Smooth muscle cell (in vitro differentiated cells): ENCODE data around the gene PREX1. TPM values are rescaled to one million over a fixed set of nuclear protein-coding genes. Genes with fewer than 3 reads are reported as not detected.

ENCODE experiments used
- DNase-seq: peaks from one replicate; lab custom pipeline; 2025; ENCODE audit not compliant: unreplicated experiment; lab: John Stamatoyannopoulos, UW
- H2AFZ ChIP-seq: fragments of 200-600 bp; sonication (generic); 2 replicates; pipeline ENCODE4 v1.6.0; 2016; ENCODE audit warnings: antibody characterized with exemption, low read depth, mild to moderate bottlenecking
- H3F3A ChIP-seq: fragments of 200-600 bp; sonication (generic); 2 replicates; pipeline ENCODE4 v1.6.0; 2017; ENCODE audit warnings: antibody characterized with exemption, low read depth
- H3K27ac ChIP-seq: fragments of 200-600 bp; sonication (generic); 2 replicates; pipeline ENCODE4 v1.5.1; 2016; ENCODE audit warnings: low read depth, mild to moderate bottlenecking
- H3K27me3 ChIP-seq: fragments of 200-600 bp; sonication (generic); 2 replicates; pipeline ENCODE4 v1.6.1; 2016; ENCODE audit warnings: low read depth, mild to moderate bottlenecking
- H3K36me3 ChIP-seq: fragments of 200-600 bp; sonication (generic); 2 replicates; pipeline ENCODE4 v1.5.1; 2016; ENCODE audit warnings: low read depth
- H3K4me1 ChIP-seq: fragments of 200-600 bp; sonication (generic); 2 replicates; pipeline ENCODE4 v1.5.1; 2016; ENCODE audit warnings: low read depth
- H3K4me2 ChIP-seq: fragments of 200-600 bp; sonication (generic); 2 replicates; pipeline ENCODE4 v1.6.0; 2016; ENCODE audit warnings: mild to moderate bottlenecking
- H3K4me3 ChIP-seq: fragments of 200-600 bp; sonication (generic); 2 replicates; pipeline ENCODE4 v1.5.1; 2016; ENCODE audit warnings: mild to moderate bottlenecking
- H3K79me2 ChIP-seq: fragments of 200-600 bp; sonication (generic); 2 replicates; pipeline ENCODE4 v1.6.0; 2016; ENCODE audit warnings: low read depth, mild to moderate bottlenecking
- H3K9ac ChIP-seq: fragments of 200-600 bp; sonication (generic); 2 replicates; pipeline ENCODE4 v1.6.0; 2016; ENCODE audit warnings: low read depth
- H3K9me3 ChIP-seq: fragments of 200-600 bp; sonication (generic); replicated peaks from 2 replicates; pipeline ENCODE4 v1.5.1; 2016; ENCODE audit warnings: low read depth
- H4K20me1 ChIP-seq: fragments of 200-600 bp; sonication (generic); 2 replicates; pipeline ENCODE4 v1.6.0; 2016; ENCODE audit warnings: low read depth
- CTCF ChIP-seq: fragments of 200-600 bp; sonication (generic); IDR thresholded peaks from 2 replicates; pipeline ENCODE4 v1.5.1; 2017; ENCODE audit warnings: borderline replicate concordance, mild to moderate bottlenecking, antibody characterized with exemption; ENCODE audit not compliant: insufficient read depth, poor library complexity, severe bottlenecking
- WGBS: methylation state at CpG from one replicate; pipeline ENCODE4 v1.1.7; 2016; ENCODE audit warnings: low lambda C conversion rate; 5-methylcytosine and 5-hydroxymethylcytosine counted together
- polyA plus RNA-seq: library from polyadenylated mRNA; unstranded; fragments of >200 nt; fragmentation: Nextera tagmentation; extraction: Ambion mirVana; gene quantifications from 2 replicates; pipeline ENCODE4 v1.2.1, GENCODE V29; 2016
- total RNA-seq: library from RNA; depleted of rRNA; stranded (reverse); fragments of >200 nt; gene quantifications from 2 replicates; pipeline ENCODE4 v1.2.3, GENCODE V29; 2014

The PREX1 gene
- total and polyA plus RNA-seq, 2 experiments from 2014 or later = 0.04 to 0.30 TPM

GRCh38 chr20:48717680-48718223 is 110.0 kb downstream of the PREX1 start:
- no peak overlapping the region for H3K9ac ChIP-seq
- no peak for TF ChIP-seq CTCF
- H3K79me2 ChIP-seq = no peaks in the 10 kb centered on the region
- no peaks in the 10 kb centered on the region for H3K36me3 ChIP-seq
- H3K9me3 ChIP-seq = no peaks in the 10 kb centered on the region
- no peak overlapping the region for H3K4me2 ChIP-seq
- no peak for DNase-seq
- H3K4me1 ChIP-seq = no peaks in the 10 kb centered on the region
- H3F3A ChIP-seq = no peaks in the 10 kb centered on the region
- H3K27ac ChIP-seq = no peak overlapping the region
- H2AFZ ChIP-seq = no peak overlapping the region
- WGBS = 78% methylated on average over 6 of the region's 6 CpGs
- H3K4me3 ChIP-seq = no peak overlapping the region
- H4K20me1 ChIP-seq = no peaks in the 10 kb centered on the region
- no peaks in the 10 kb centered on the region for H3K27me3 ChIP-seq

DNA sequence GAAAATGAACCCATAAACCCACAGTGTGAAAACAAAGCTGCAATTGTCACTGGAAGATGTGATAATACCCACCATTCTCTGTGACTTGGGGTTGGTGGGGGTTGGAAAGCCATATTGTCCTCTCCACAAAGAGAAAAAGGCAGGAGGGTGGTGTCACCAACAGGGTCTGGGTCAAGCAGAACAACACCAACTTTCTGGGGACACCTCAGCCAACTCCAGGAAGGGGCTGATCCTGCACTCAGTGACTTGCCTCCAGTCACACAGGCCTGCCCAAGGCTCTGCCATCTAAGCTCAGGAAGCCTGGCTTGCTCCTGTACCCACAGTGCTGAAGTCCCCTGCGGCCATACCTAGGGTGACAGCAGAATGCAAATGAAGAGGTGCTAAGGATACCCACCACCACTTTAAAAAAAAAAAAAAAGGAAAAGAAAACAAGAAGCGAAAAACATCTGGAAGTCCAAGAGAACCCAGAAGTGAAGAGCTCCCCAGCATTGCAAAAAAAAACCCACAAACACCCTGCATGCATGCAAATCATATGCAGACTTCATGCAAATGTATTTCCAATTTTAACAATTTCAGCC is 110.6 kb downstream of the PREX1 start:
- Histone ChIP-seq H3K9ac (no peak overlapping the region), H3K4me1 (no peaks in the 10 kb centered on the region), H3K4me2 (no peak overlapping the region), H3K27me3 (no peaks in the 10 kb centered on the region), H4K20me1 (no peaks in the 10 kb centered on the region), H3K79me2 (no peaks in the 10 kb centered on the region), H2AFZ (no peak overlapping the region), H3K9me3 (no peaks in the 10 kb centered on the region), H3K36me3 (no peaks in the 10 kb centered on the region), H3K27ac (no peak overlapping the region), H3K4me3 (no peak overlapping the region), H3F3A (no peaks in the 10 kb centered on the region)
- DNase-seq = no peak
- 95% methylated on average over 2 of the region's 2 CpGs for WGBS
- no peak for TF ChIP-seq CTCF

- Histone ChIP-seq H3K4me2 (no peak overlapping the region), H3K9me3 (no peaks in the 10 kb centered on the region), H3K27me3 (no peaks in the 10 kb centered on the region), H3F3A (no peaks in the 10 kb centered on the region), H3K36me3 (no peaks in the 10 kb centered on the region), H2AFZ (no peak overlapping the region), H3K27ac (no peak overlapping the region), H3K9ac (no peak overlapping the region), H3K4me3 (no peak overlapping the region), H3K4me1 (no peaks in the 10 kb centered on the region), H4K20me1 (no peaks in the 10 kb centered on the region), H3K79me2 (no peaks in the 10 kb centered on the region)
- TF ChIP-seq CTCF = no peak
- no peak for DNase-seq
- 94% methylated on average over 7 of the region's 7 CpGs for WGBS
Observed at GRCh38 chr20:48716541-48716940, 111.3 kb downstream of the PREX1 start.

DNA sequence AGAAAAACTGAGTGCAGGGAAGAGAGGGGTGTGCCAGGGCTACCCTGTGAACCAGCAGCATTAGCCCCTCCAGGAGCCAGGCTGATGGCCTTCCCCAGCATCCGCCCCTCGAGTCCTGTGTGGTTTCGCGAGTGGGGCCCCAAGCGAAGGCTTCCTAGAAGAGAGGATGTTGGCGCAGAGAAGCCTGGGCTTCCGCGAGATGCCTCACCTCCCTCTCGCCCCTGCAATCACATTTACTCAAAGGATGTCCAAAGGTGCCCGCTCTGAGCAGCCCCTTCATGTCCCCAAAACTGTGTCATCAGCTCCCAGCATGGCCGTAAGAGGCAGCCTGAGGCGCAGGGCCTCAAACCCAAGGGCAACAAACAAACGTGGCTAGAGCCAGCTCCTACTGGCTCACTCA is 111.7 kb downstream of the PREX1 start:
- H3K4me2 ChIP-seq = no peak overlapping the region
- WGBS = 93% methylated on average over 13 of the region's 13 CpGs

More for the DNA sequence above, 111.7 kb downstream of the PREX1 start:
- Histone ChIP-seq H3K27me3 (no peaks in the 10 kb centered on the region), H3K9ac (no peak overlapping the region), H2AFZ (no peak overlapping the region), H3K9me3 (no peaks in the 10 kb centered on the region), H3K27ac (no peak overlapping the region), H3K4me1 (no peaks in the 10 kb centered on the region), H3K79me2 (no peaks in the 10 kb centered on the region), H3K4me3 (no peak overlapping the region), H4K20me1 (no peaks in the 10 kb centered on the region), H3K36me3 (no peaks in the 10 kb centered on the region), H3F3A (no peaks in the 10 kb centered on the region)
- TF ChIP-seq CTCF = no peak
- no peak for DNase-seq
